Breast epithelium (tissue), 3 donors: Measurements from ENCODE around the gene NTSR1.
A peak's percentile ranks its signal among the peaks of the same experiment; 100 is the strongest.

ENCODE experiments used
- POLR2A ChIP-seq: fragments of 450-650 bp; IDR thresholded peaks from one replicate; pipeline ENCODE4 v1.6.1; 2016; ENCODE audit warnings: antibody characterized with exemption, mild to moderate bottlenecking, moderate library complexity
- POLR2AphosphoS5 ChIP-seq, 3 donors: sonication (generic); formaldehyde crosslinking; IDR thresholded peaks; one replicate each; pipeline ENCODE4 v1.6.1; 2017; ENCODE audit warnings: antibody characterized with exemption in 3 of 3

GRCh38 chr20:62791301-62792181 is 82.9 kb downstream of the NTSR1 start:
- peak in 1 of 3 donors; percentile 50 for TF ChIP-seq POLR2AphosphoS5 (IDR thresholded peaks at IDR 0.05)
- TF ChIP-seq POLR2A = no peak
